ENCODE results near the gene SS18L1.

SS18L1 gene

DNA sequence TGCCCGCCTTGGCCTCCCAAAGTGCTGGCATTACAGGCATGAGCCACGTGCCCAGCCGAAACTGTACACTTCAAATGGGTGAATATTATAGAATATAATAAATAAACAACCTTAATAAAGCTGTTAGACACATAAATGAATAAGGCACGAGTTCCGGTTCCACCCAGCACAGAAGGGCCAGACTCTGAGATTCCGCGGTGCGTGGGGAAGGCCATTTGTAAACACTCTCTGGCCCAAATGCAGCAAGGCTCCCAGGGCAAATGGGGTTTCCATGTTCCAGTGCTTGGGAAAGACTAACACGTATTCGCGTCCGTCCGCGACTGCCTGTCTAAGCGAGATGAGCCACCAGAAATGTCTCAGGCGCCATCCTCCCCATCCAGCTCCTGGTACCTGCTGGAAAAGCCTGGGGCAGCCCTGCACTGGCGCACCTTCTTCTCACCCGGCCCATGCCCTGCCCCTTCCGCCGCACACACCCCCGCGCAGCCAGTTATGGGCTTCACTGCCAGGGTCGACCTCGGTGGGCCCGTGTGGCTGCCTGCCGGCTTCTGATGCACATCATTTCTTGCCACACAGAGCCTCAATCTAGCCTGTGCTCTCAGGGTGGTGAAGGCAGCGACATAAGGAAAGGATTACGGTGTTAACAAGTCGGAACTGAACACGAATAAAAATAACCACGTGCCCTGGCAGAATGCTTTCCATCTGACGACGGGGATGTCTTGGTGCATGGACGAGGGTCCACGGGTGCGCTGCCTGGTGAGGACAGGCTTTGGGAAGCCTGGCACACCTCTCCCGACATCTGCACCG, 26.8 kb upstream of the SS18L1 start:
- no peak overlapping the region for H3K4me3 Mint-ChIP-seq
- TF ChIP-seq, protein P1, sequence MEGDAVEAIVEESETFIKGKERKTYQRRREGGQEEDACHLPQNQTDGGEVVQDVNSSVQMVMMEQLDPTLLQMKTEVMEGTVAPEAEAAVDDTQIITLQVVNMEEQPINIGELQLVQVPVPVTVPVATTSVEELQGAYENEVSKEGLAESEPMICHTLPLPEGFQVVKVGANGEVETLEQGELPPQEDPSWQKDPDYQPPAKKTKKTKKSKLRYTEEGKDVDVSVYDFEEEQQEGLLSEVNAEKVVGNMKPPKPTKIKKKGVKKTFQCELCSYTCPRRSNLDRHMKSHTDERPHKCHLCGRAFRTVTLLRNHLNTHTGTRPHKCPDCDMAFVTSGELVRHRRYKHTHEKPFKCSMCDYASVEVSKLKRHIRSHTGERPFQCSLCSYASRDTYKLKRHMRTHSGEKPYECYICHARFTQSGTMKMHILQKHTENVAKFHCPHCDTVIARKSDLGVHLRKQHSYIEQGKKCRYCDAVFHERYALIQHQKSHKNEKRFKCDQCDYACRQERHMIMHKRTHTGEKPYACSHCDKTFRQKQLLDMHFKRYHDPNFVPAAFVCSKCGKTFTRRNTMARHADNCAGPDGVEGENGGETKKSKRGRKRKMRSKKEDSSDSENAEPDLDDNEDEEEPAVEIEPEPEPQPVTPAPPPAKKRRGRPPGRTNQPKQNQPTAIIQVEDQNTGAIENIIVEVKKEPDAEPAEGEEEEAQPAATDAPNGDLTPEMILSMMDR (IDR thresholded peaks at IDR 0.05; ENCODE audit: unreplicated experiment in 3 of 3): no peak
- H3K27me3 Mint-ChIP-seq (ENCODE audit: low read depth): peaks cover 43% of the 10 kb centered on the region
- H3K36me3 Mint-ChIP-seq (ENCODE audit: low read depth): no peaks in the 10 kb centered on the region
- no peaks in the 10 kb centered on the region for H3K9me3 Mint-ChIP-seq
- peaks cover 15% of the 10 kb centered on the region for H3K4me1 Mint-ChIP-seq
- no peak overlapping the region for H3K27ac Mint-ChIP-seq

DNA sequence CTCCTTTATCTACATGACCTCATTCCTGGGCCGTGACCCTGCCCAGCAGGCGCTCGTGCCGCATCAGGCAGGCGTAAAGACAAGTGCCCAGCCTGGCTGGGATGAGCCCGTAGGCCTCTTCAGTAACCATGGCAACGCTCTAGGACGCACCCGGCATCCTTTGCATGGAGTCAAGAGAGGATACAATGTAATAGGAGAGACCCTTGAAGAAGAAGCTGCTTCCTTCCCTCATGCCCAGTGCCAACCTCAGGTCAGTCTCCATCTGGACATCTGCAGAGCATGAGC, 26.3 kb upstream of the SS18L1 start:
- Mint-ChIP-seq H3K4me3 (peak overlapping the region in 1 of 3 experiments; percentile 8), H3K9me3 (no peaks in the 10 kb centered on the region), H3K27me3 (ENCODE audit: low read depth) (peaks cover 43% of the 10 kb centered on the region), H3K36me3 (ENCODE audit: low read depth) (no peaks in the 10 kb centered on the region), H3K4me1 (peaks cover 15% of the 10 kb centered on the region), H3K27ac (no peak overlapping the region)
- TF ChIP-seq, protein P1 (IDR thresholded peaks at IDR 0.05; ENCODE audit: unreplicated experiment in 3 of 3): no peak

DNA sequence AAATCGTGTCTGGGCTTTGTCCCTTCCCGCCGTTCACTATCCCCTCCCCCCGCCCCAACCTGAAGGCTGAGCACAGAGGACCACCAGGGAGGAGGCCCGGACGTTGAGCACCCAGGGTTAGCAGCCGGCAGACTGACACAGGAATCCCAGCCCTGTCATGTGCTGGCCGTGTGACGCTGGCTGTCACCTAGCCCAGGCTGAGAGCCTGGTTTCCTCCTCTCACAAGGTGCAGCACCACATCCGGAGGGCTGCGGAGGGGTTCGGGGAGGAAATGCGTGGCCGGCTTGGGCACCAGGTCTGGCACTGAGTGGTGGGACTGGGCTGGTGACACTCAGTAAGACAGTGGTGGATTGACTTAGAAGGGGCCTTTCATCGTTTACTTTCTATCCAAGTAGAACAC, 25.9 kb upstream of the SS18L1 start:
- no peaks in the 10 kb centered on the region for H3K36me3 Mint-ChIP-seq (ENCODE audit: low read depth)
- peaks cover 41% of the 10 kb centered on the region for H3K27me3 Mint-ChIP-seq (ENCODE audit: low read depth)
- no peaks in the 10 kb centered on the region for H3K9me3 Mint-ChIP-seq
- H3K27ac Mint-ChIP-seq: no peak overlapping the region
- TF ChIP-seq, protein P1 (IDR thresholded peaks at IDR 0.05; ENCODE audit: unreplicated experiment in 3 of 3): no peak
- H3K4me3 Mint-ChIP-seq: peak overlapping the region in 1 of 3 experiments; percentile 8
- H3K4me1 Mint-ChIP-seq: peaks cover 15% of the 10 kb centered on the region

DNA sequence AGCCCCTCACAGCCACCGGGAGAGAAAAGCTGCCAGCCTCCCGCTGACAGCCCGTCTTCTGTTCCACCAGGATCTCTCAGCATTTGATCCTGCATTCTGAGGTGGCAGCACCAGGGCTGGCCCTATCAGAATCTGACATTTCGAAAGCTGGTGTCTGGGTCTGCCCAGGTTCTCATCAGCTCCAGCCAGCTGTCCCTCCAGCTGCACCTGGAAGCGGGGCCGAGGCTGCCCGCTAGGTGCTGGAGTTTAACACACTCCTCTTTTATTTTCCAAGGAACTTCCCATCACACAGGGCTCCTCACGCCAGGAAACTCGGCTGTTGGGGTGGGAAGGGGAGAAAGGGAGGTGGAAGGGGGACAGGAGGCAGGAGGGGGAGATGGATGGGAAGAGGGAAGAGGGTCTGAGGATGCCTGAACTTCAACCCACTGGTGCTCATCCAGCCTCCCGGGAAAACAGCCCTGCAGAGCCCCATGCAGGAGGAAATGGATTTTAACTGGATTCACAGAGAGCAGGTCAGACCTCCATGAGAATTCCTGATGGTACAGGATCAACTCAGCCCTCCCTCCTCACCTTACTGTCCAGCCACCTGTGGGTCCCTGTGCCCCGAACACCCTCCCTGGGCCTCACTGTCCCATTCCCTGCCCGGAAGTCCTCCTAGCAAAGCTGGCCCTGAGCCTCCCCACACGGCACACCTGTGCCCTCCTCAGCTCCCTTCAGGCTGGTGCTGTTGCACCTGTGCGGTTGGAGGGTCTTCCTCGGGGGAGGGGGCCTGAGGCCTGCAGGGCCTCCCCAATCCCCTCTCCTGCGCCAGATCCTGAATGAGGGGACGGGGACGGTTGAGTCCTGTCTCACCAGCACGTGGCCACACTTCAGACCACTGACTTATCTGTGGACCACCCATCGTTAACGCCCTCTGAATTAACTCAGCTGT, 25.2 kb upstream of the SS18L1 start:
- H3K4me1 Mint-ChIP-seq: peaks cover 16% of the 10 kb centered on the region
- TF ChIP-seq, protein P1 (IDR thresholded peaks at IDR 0.05; ENCODE audit: unreplicated experiment in 3 of 3): no peak
- H3K27me3 Mint-ChIP-seq (ENCODE audit: low read depth): peaks cover 38% of the 10 kb centered on the region
- no peaks in the 10 kb centered on the region for H3K9me3 Mint-ChIP-seq
- no peak overlapping the region for H3K27ac Mint-ChIP-seq
- H3K4me3 Mint-ChIP-seq: no peak overlapping the region
- no peaks in the 10 kb centered on the region for H3K36me3 Mint-ChIP-seq (ENCODE audit: low read depth)

DNA sequence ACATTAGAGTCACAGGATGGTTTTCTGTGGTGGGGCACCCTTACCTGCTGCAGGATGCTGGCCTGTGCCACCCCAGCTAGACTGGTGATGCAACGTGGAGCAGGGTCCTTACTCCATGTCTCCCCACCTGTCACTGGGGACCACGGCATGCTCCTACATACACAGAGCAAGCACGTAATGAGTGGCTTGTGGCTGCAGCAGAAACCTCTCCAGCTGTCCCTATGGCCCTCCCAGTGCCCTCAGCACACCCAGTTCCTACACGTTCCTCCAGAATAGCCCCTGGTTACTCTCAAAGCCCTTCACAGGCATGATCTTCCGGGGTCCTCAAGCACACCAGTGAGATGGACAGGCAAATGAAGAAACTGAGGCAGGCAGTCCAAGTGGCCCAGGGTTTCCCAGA, 24.5 kb upstream of the SS18L1 start:
- peak overlapping the region; percentile 28 to 75 (median 56) for H3K4me3 Mint-ChIP-seq
- H3K27me3 Mint-ChIP-seq (ENCODE audit: low read depth): peaks cover 38% of the 10 kb centered on the region
- peaks cover 24% of the 10 kb centered on the region for H3K4me1 Mint-ChIP-seq
- peaks cover 5% of the 10 kb centered on the region for H3K36me3 Mint-ChIP-seq (ENCODE audit: low read depth)
- TF ChIP-seq, protein P1 (IDR thresholded peaks at IDR 0.05; ENCODE audit: unreplicated experiment in 3 of 3): no peak
- peak overlapping the region in 2 of 3 experiments; percentile 45 to 68 for H3K27ac Mint-ChIP-seq
- H3K9me3 Mint-ChIP-seq: no peaks in the 10 kb centered on the region
